Measurements from ENCODE around the gene AHRR. TPM values are rescaled to one million over a fixed set of nuclear protein-coding genes. Genes with fewer than 3 reads are reported as not detected.

AHRR gene
- total and polyA plus RNA-seq, 10 of the 15 experiments (the other 5 are each of a cell fraction or from before 2014, with no cell fraction given): 0.90 to 35.2 (median 19.2) TPM

DNA sequence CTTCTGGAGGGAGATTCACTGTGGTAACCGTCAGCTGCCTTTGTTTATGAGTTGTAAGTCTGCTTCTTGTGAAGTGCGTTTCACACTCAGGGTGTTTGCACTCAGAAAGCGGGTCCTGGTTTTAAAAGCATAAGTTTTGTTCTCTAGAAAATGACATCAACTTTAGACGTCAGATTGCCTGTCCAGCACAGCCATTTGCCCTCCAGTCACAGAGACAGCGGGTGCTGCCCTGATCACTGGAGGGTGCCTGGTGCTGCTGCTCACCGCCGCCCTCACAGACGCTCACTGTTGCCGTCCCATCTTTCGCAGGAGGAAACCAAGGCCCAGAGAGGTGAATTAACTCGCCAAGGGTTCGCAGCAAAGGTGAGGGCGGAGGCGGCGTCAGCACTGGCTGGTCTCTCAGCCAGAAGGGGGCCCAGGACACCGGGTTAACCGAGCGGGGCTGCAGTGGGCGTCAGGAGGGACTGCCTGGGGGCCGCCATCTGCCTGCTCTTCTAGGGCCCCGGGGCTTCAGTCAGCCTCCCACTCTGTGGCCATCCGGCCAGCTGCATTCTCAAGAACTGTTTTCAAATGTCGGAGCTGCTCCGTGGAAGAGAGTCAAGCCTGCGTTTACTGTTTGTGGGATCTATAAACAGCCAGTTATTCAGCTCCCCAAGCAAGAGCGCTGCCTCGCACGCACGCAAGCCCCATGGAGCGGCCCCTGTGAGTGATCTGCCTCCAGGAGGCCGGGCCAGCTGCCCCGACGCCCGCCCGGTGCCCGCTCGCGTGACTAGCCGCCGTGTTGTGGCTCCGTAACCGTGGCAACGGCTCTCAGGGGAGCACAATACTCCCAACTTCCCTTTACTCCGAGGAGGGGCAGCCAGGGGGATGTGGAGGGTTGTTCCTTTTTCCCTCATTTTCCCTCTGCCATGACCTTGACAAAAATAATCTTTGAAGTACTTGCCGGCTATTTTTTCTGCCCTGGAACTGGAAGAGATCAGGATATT, 78.1 kb downstream of the AHRR start (continued):
- TF ChIP-seq, protein P1, sequence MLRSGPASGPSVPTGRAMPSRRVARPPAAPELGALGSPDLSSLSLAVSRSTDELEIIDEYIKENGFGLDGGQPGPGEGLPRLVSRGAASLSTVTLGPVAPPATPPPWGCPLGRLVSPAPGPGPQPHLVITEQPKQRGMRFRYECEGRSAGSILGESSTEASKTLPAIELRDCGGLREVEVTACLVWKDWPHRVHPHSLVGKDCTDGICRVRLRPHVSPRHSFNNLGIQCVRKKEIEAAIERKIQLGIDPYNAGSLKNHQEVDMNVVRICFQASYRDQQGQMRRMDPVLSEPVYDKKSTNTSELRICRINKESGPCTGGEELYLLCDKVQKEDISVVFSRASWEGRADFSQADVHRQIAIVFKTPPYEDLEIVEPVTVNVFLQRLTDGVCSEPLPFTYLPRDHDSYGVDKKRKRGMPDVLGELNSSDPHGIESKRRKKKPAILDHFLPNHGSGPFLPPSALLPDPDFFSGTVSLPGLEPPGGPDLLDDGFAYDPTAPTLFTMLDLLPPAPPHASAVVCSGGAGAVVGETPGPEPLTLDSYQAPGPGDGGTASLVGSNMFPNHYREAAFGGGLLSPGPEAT (IDR thresholded peaks at IDR 0.05; ENCODE audit: low read depth): peak; percentile 97
- TF ChIP-seq NFYA (IDR thresholded peaks at IDR 0.05; ENCODE audit: borderline replicate concordance, low read depth, low read length): no peak
- TF ChIP-seq BCL11A (IDR thresholded peaks at IDR 0.05; ENCODE audit: low read depth, low read length): peak; percentile 93
- TF ChIP-seq PAX8 (IDR thresholded peaks at IDR 0.05): no peak
- no peak for TF ChIP-seq ZZZ3 (IDR thresholded peaks at IDR 0.05; ENCODE audit: control insufficient read depth, insufficient read length, low read depth)
- no peak for TF ChIP-seq SUZ12 (IDR thresholded peaks at IDR 0.05; ENCODE audit: unreplicated experiment)
- TF ChIP-seq NFYB (IDR thresholded peaks at IDR 0.05; ENCODE audit: insufficient read depth, low read depth, low read length): no peak
- TF ChIP-seq HCFC1 (IDR thresholded peaks at IDR 0.05; ENCODE audit: low read length): no peak
- TF ChIP-seq PAX5 (IDR thresholded peaks at IDR 0.05; ENCODE audit: borderline replicate concordance, low read depth, low read length): peak; percentile 90
- peak in 1 of 2 experiments; percentile 93; a peak in 2 of 4 replicates for TF ChIP-seq ETV6 (conservative IDR thresholded peaks at IDR 0.05 in 1 of 2, IDR thresholded peaks at IDR 0.05 in 1 of 2; ENCODE audit: borderline replicate concordance in 1 of 2, low read depth in 1 of 2)
- no peak for TF ChIP-seq ZSCAN29 (IDR thresholded peaks at IDR 0.05)
- peak; percentile 18; the same call in 1 of the 2 replicates for TF ChIP-seq RFX5 (IDR thresholded peaks at IDR 0.05; ENCODE audit: low read depth, low read length)
- peak; percentile 99 to 100 for TF ChIP-seq IKZF2 (IDR thresholded peaks at IDR 0.05)
- TF ChIP-seq TBL1XR1 (IDR thresholded peaks at IDR 0.05; ENCODE audit: low read depth, low read length): peak; percentile 29; the same call in 1 of the 2 replicates
- TF ChIP-seq CBFB (IDR thresholded peaks at IDR 0.05; ENCODE audit: low read depth): peak; percentile 45; the same call in 1 of the 2 replicates
- no peak for TF ChIP-seq MYC (IDR thresholded peaks at IDR 0.05; ENCODE audit: insufficient read depth, insufficient read length, insufficient replicate concordance, low read length, severe bottlenecking)
- peak; percentile 88 to 99; a peak in 3 of 4 replicates for TF ChIP-seq EP300 (IDR thresholded peaks at IDR 0.05; ENCODE audit: borderline replicate concordance in 1 of 2, control insufficient read depth in 1 of 2, low read depth in 2 of 2, low read length in 2 of 2)
- TF ChIP-seq, protein P2, sequence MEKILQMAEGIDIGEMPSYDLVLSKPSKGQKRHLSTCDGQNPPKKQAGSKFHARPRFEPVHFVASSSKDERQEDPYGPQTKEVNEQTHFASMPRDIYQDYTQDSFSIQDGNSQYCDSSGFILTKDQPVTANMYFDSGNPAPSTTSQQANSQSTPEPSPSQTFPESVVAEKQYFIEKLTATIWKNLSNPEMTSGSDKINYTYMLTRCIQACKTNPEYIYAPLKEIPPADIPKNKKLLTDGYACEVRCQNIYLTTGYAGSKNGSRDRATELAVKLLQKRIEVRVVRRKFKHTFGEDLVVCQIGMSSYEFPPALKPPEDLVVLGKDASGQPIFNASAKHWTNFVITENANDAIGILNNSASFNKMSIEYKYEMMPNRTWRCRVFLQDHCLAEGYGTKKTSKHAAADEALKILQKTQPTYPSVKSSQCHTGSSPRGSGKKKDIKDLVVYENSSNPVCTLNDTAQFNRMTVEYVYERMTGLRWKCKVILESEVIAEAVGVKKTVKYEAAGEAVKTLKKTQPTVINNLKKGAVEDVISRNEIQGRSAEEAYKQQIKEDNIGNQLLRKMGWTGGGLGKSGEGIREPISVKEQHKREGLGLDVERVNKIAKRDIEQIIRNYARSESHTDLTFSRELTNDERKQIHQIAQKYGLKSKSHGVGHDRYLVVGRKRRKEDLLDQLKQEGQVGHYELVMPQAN (conservative IDR thresholded peaks at IDR 0.05): no peak
- TF ChIP-seq CBX5 (IDR thresholded peaks at IDR 0.05; ENCODE audit: low read depth): peak; percentile 93; the same call in 1 of the 2 replicates
- TF ChIP-seq PML (IDR thresholded peaks at IDR 0.05; ENCODE audit: low read length): peak; percentile 57; the same call in 1 of the 2 replicates
- TF ChIP-seq MYB (IDR thresholded peaks at IDR 0.05; ENCODE audit: borderline replicate concordance, low read depth, low read length): peak; percentile 89; the same call in 1 of the 2 replicates
- peak; percentile 70; the same call in 1 of the 2 replicates for TF ChIP-seq ZBED1 (IDR thresholded peaks at IDR 0.05; ENCODE audit: borderline replicate concordance)
- peak; percentile 85 for TF ChIP-seq SP1 (IDR thresholded peaks at IDR 0.05; ENCODE audit: low read depth, low read length)
- no peak for TF ChIP-seq SIX5 (IDR thresholded peaks at IDR 0.05; ENCODE audit: low read depth, low read length, severe bottlenecking)
- TF ChIP-seq, protein P3, sequence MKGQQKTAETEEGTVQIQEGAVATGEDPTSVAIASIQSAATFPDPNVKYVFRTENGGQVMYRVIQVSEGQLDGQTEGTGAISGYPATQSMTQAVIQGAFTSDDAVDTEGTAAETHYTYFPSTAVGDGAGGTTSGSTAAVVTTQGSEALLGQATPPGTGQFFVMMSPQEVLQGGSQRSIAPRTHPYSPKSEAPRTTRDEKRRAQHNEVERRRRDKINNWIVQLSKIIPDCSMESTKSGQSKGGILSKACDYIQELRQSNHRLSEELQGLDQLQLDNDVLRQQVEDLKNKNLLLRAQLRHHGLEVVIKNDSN (IDR thresholded peaks at IDR 0.05; ENCODE audit: borderline replicate concordance, extremely low read length, insufficient read depth, low read depth, low read length): no peak

Measured in GM12878 (cell line).